HepG2 (cell line): ENCODE results near the gene MN1. TPM values are rescaled to one million over a fixed set of nuclear protein-coding genes. Genes with fewer than 3 reads are reported as not detected.

Experiments
- ATAC-seq: fragments of 200-7000 bp; cut with Tn5 transposase; 3 replicates; pipeline ENCODE4 v1.9.1; 2020; ENCODE audit warnings: mild to moderate bottlenecking, moderate library complexity
- BruUV-seq: library from RNA; stranded (reverse); fragments of 400-500 nt; replicated peaks from 2 replicates; lab custom pipeline; 2021; lab: Mats Ljungman, UMichigan
- CTCF ChIA-PET: fragments of 300-600 bp; formaldehyde crosslinking; extraction: SDS; loops from one replicate; lab custom pipeline; 2021; ENCODE audit warnings: low total read pairs, inconsistent platforms, low intra/inter-chr PET ratio; lab: Yijun Ruan, JAX
- POLR2A ChIA-PET: fragments of 350-600 bp; sonication (Branson Sonifier 250); formaldehyde crosslinking; loops from one replicate; lab custom pipeline; 2020; ENCODE audit warnings: antibody characterized with exemption, inconsistent platforms; lab: Yijun Ruan, JAX
- DNase-seq: peaks from one replicate; pipeline ENCODE4 v3.0.0-alpha.2; 2015; ENCODE audit warnings: low spot score
- FAIRE-seq: peaks from 3 replicates; lab custom pipeline; 2011; peaks lifted over from hg19 to GRCh38; lab: Jason Lieb, UNC
- H2AFZ ChIP-seq: one replicate; pipeline ENCODE4 v1.6.1; 2011; ENCODE audit warnings: low read length, inconsistent platforms
- H3K27ac ChIP-seq: fragments of 300-600 bp; 3 replicates; pipeline ENCODE4 v1.8.0; 2011; ENCODE audit warnings: mixed run types, mild to moderate bottlenecking, mixed read lengths, low read length, inconsistent platforms; ENCODE audit not compliant: insufficient read depth; ENCODE audit errors: extremely low read length
- H3K27me3 ChIP-seq, 2 experiments: fragments of 200-600 bp in 1 of 2; 2 replicates in 1 of 2; 3 replicates in 1 of 2; pipeline versions ENCODE4 v1.6.0 to v1.8.0; 2011; ENCODE audit warnings: low read length in 2 of 2, mild to moderate bottlenecking in 2 of 2, moderate library complexity in 2 of 2, inconsistent platforms in 1 of 2; ENCODE audit not compliant: insufficient read depth in 2 of 2, control insufficient read depth in 1 of 2
- H3K36me3 ChIP-seq, 2 experiments: fragments of 200-600 bp in 1 of 2; replicated peaks in 1 of 2; 2 replicates in 1 of 2; 3 replicates in 1 of 2; pipeline versions ENCODE4 v1.5.1 to v1.8.0; 2011; ENCODE audit warnings: low read length in 2 of 2, inconsistent platforms in 1 of 2; ENCODE audit not compliant: insufficient read depth in 2 of 2, control insufficient read depth in 1 of 2
- H3K4me1 ChIP-seq: 2 replicates; pipeline ENCODE4 v1.5.1; 2012; ENCODE audit warnings: low read length, inconsistent platforms; ENCODE audit not compliant: insufficient read depth
- H3K4me2 ChIP-seq: 2 replicates; pipeline ENCODE4 v1.6.0; 2011; ENCODE audit warnings: low read depth, low read length, inconsistent platforms
- H3K4me3 ChIP-seq, 3 experiments: fragments of 200-600 bp in 1 of 3; sonication (generic), shearing (Covaris generic) in 1 of 3; replicated peaks in 1 of 3; 2 replicates each; pipeline ENCODE4 v1.5.1; 2011 to 2016; ENCODE audit warnings: low read length in 3 of 3, inconsistent platforms in 2 of 3, low read depth in 2 of 3, mild to moderate bottlenecking in 2 of 3, control low read depth in 1 of 3, mixed read lengths in 1 of 3; ENCODE audit not compliant: insufficient read depth in 1 of 3
- H3K79me2 ChIP-seq: one replicate; pipeline ENCODE4 v1.6.1; 2011; ENCODE audit warnings: low read length, inconsistent platforms; ENCODE audit not compliant: insufficient read depth
- H3K9ac ChIP-seq: 2 replicates; pipeline ENCODE4 v1.6.0; 2011; ENCODE audit warnings: mild to moderate bottlenecking, low read depth, low read length, inconsistent platforms; ENCODE audit not compliant: insufficient read depth
- H3K9me3 ChIP-seq: 2 replicates; pipeline ENCODE4 v1.5.1; 2012; ENCODE audit warnings: mild to moderate bottlenecking, low read length
- H4K20me1 ChIP-seq: 2 replicates; pipeline ENCODE4 v1.6.0; 2011; ENCODE audit warnings: inconsistent platforms, mild to moderate bottlenecking, low read length, moderate library complexity; ENCODE audit not compliant: insufficient read depth
- ISX ChIP-seq: sonication (generic); formaldehyde crosslinking; conservative IDR thresholded peaks from 2 replicates; pipeline ENCODE4 v1.5.0; 2020; ENCODE audit warnings: missing genetic modification reagents
- MED13 ChIP-seq: sonication (generic); formaldehyde crosslinking; IDR thresholded peaks from 2 replicates; pipeline ENCODE4 v1.5.0; 2020; ENCODE audit warnings: missing genetic modification reagents
- PCBP1 ChIP-seq: fragments of 200-400 bp; formaldehyde crosslinking; IDR thresholded peaks from 2 replicates; pipeline ENCODE4 v1.6.1; 2017; ENCODE audit warnings: mild to moderate bottlenecking, low read depth, low read length, borderline replicate concordance
- PHB2 ChIP-seq: fragments of 450-650 bp; IDR thresholded peaks from 2 replicates; pipeline ENCODE4 v1.6.1; 2018; ENCODE audit not compliant: partially characterized antibody
- PLRG1 ChIP-seq: fragments of 450-650 bp; conservative IDR thresholded peaks from 2 replicates; pipeline ENCODE4 v1.6.1; 2016
- ZNF234 ChIP-seq: sonication (generic); formaldehyde crosslinking; conservative IDR thresholded peaks from 2 replicates; pipeline ENCODE4 v1.5.1; 2020; ENCODE audit warnings: mild to moderate bottlenecking, missing genetic modification reagents
- ZNF430 ChIP-seq: sonication (generic); formaldehyde crosslinking; IDR thresholded peaks from 2 replicates; pipeline ENCODE4 v1.9.0; 2021; ENCODE audit warnings: mild to moderate bottlenecking, missing genetic modification reagents
- ZNF709 ChIP-seq: sonication (generic); formaldehyde crosslinking; IDR thresholded peaks from 2 replicates; pipeline ENCODE4 v1.5.0; 2020; ENCODE audit warnings: mild to moderate bottlenecking, missing genetic modification reagents
- WGBS: methylation state at CpG from one replicate; pipeline ENCODE4 v1.1.6; 2017; ENCODE audit warnings: low lambda C conversion rate; 5-methylcytosine and 5-hydroxymethylcytosine counted together
- in situ Hi-C: cut with HindIII; loops from 2 replicates; pipeline ENCODE4 v1.10.0; 2017; ENCODE audit warnings: low pct_unique_long_range_greater_than_20kb; ENCODE audit not compliant: extremely low pct_ligation_motif_present
- intact Hi-C: fragments of 100-400 bp; cut with micrococcal nuclease; formaldehyde crosslinking; loops from one replicate; pipeline ENCODE4 v1.10.0; 2022; ENCODE audit not compliant: unreplicated experiment
- polyA plus RNA-seq, 8 experiments: library from polyadenylated mRNA; depleted of rRNA in 3 of 8; stranded (reverse) in 7 of 8; unstranded in 1 of 8; fragments of >200 nt; fragmentation: Illumina TruSeq in 4 of 8; extraction: Trizol in 4 of 8; gene quantifications; 2 replicates each; pipeline versions ENCODE4 v1.2.1 to v1.2.3, GENCODE V29; 2011 to 2016; ENCODE audit warnings: low read depth in 4 of 8, missing spikeins in 1 of 8, mixed read lengths in 1 of 8; ENCODE audit not compliant: insufficient read depth in 1 of 8
- total RNA-seq, 5 experiments: library from RNA; depleted of rRNA; stranded (reverse); fragments of >200 nt; fragmentation: Illumina TruSeq; extraction: Trizol; gene quantifications; 2 replicates each; pipeline ENCODE4 v1.2.3, GENCODE V29; 2016; ENCODE audit warnings: low read depth in 1 of 5
- TF ChIP-seq, protein P1 (sequence below): IDR thresholded peaks from 2 replicates; pipeline ENCODE4 v1.6.1; 2012; ENCODE audit warnings: low read length, improper control_type of control experiment

Gene MN1
- total and polyA plus RNA-seq, 2 of the 13 experiments (the other 11 are each of a cell fraction or from before 2014, with no cell fraction given): 0.01 TPM; not detected in 1

GRCh38 chr22:27727673-27728451 lies 73.7 kb downstream of the MN1 start:
- Histone ChIP-seq H3K79me2 (no peaks in the 10 kb centered on the region), H3K4me2 (no peak overlapping the region), H3K4me3 (no peak overlapping the region), H3K9me3 (no peaks in the 10 kb centered on the region), H3K27me3 (no peaks in the 10 kb centered on the region; a peak in 1 of 5 replicates), H2AFZ (no peak overlapping the region), H3K4me1 (no peaks in the 10 kb centered on the region), H3K9ac (no peak overlapping the region), H3K36me3 (no peaks in the 10 kb centered on the region), H4K20me1 (no peaks in the 10 kb centered on the region), H3K27ac (no peak overlapping the region)
- BruUV-seq: no TSS peak
- WGBS: 27% methylated on average over 4 of the region's 4 CpGs
- ChIA-PET POLR2A (no interaction called here), CTCF (no interaction called here)
- no peak for FAIRE-seq
- intact Hi-C loops (no loop called here), in situ Hi-C loops (no loop called here)
- no peak for ATAC-seq
- DNase-seq: no peak
- TF ChIP-seq ISX (CRISPR knock-in tag): no peak
- no peak for TF ChIP-seq PLRG1
- TF ChIP-seq ZNF709 (CRISPR knock-in tag): no peak
- no peak for TF ChIP-seq ZNF234 (CRISPR knock-in tag)
- TF ChIP-seq PCBP1: no peak
- no peak for TF ChIP-seq MED13
- TF ChIP-seq PHB2: no peak
- TF ChIP-seq ZNF430: no peak
- TF ChIP-seq, protein P1, sequence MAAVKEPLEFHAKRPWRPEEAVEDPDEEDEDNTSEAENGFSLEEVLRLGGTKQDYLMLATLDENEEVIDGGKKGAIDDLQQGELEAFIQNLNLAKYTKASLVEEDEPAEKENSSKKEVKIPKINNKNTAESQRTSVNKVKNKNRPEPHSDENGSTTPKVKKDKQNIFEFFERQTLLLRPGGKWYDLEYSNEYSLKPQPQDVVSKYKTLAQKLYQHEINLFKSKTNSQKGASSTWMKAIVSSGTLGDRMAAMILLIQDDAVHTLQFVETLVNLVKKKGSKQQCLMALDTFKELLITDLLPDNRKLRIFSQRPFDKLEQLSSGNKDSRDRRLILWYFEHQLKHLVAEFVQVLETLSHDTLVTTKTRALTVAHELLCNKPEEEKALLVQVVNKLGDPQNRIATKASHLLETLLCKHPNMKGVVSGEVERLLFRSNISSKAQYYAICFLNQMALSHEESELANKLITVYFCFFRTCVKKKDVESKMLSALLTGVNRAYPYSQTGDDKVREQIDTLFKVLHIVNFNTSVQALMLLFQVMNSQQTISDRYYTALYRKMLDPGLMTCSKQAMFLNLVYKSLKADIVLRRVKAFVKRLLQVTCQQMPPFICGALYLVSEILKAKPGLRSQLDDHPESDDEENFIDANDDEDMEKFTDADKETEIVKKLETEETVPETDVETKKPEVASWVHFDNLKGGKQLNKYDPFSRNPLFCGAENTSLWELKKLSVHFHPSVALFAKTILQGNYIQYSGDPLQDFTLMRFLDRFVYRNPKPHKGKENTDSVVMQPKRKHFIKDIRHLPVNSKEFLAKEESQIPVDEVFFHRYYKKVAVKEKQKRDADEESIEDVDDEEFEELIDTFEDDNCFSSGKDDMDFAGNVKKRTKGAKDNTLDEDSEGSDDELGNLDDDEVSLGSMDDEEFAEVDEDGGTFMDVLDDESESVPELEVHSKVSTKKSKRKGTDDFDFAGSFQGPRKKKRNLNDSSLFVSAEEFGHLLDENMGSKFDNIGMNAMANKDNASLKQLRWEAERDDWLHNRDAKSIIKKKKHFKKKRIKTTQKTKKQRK: no peak
